Activated CD8-positive, alpha-beta T cell treated with anti-CD3 and anti-CD28 coated beads for 36 hours (primary cell): ENCODE results near the gene PWWP2B. TPM values are rescaled to one million over a fixed set of nuclear protein-coding genes. Genes with fewer than 3 reads are reported as not detected.
A peak's percentile ranks its signal among the peaks of the same experiment; 100 is the strongest.

Source experiments
- ATAC-seq: fragments of 200-7000 bp; cut with Tn5 transposase; one replicate; pipeline ENCODE4 v1.10.0; 2021; ENCODE audit warnings: mild to moderate bottlenecking, moderate library complexity
- CTCF ChIA-PET: fragments of 350-600 bp; sonication (Branson Sonifier 250); formaldehyde crosslinking; loops from one replicate; lab custom pipeline; 2021; ENCODE audit warnings: antibody characterized with exemption; lab: Charles Lee
- POLR2A ChIA-PET: fragments of 350-600 bp; sonication (Branson Sonifier 250); formaldehyde crosslinking; loops from one replicate; lab custom pipeline; 2021; ENCODE audit warnings: antibody characterized with exemption; lab: Charles Lee
- DNase-seq: peaks from one replicate; pipeline ENCODE4 v3.0.0-alpha.2; 2020
- H3K27ac Mint-ChIP-seq: one replicate; pipeline ENCODE4 v1.8.0; 2021; ENCODE audit warnings: mild to moderate bottlenecking, mixed read lengths
- H3K27me3 Mint-ChIP-seq: one replicate; pipeline ENCODE4 v1.8.0; 2021; ENCODE audit warnings: mixed read lengths
- H3K36me3 Mint-ChIP-seq: one replicate; pipeline ENCODE4 v1.8.0; 2021; ENCODE audit warnings: low read depth, mixed read lengths
- H3K4me1 Mint-ChIP-seq: one replicate; pipeline ENCODE4 v1.8.0; 2021; ENCODE audit warnings: low read depth, mixed read lengths
- H3K4me3 Mint-ChIP-seq: one replicate; pipeline ENCODE4 v1.8.0; 2021; ENCODE audit warnings: mild to moderate bottlenecking, moderate library complexity, mixed read lengths
- H3K9me3 Mint-ChIP-seq: one replicate; pipeline ENCODE4 v1.8.0; 2021; ENCODE audit warnings: mixed read lengths
- intact Hi-C: fragments of 100-400 bp; cut with micrococcal nuclease; formaldehyde crosslinking; loops from one replicate; pipeline ENCODE4 v1.10.0; 2022
- total RNA-seq, 2 experiments: library from RNA; stranded (reverse); gene quantifications; one replicate each; pipeline ENCODE4 v1.2.3, GENCODE V29; 2021
- TF ChIP-seq, protein P1 (sequence below): fragments of 200-600 bp; IDR thresholded peaks from one replicate; pipeline ENCODE4 v1.8.0; 2022; ENCODE audit warnings: antibody characterized with exemption, mild to moderate bottlenecking

Gene PWWP2B
- total RNA-seq, 2 experiments from 2014 or later = 6.0 to 6.6 TPM

DNA sequence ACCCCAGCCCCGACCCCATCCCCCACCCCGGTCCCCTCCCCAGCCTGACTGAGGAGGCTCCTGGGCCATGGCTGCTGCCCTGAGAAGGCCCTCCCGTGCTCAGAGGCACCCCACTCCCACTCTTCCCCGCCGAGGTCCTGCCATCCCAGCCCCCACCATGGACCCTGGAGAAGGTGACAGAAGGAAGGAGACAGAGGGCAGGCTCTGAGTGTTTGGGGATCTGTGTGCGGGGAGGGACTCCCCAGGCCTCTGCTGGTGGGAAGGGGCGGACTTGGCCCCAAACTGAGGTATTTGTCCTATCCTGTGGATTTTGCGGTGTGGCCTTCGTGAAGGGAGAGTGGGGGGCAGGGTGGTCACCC is 53.4 kb downstream of the PWWP2B start:
- Mint-ChIP-seq H3K9me3 (no peaks in the 10 kb centered on the region), H3K4me3 (no peak overlapping the region), H3K27me3 (no peaks in the 10 kb centered on the region), H3K36me3 (no peaks in the 10 kb centered on the region), H3K27ac (no peak overlapping the region), H3K4me1 (peaks cover 30% of the 10 kb centered on the region)
- no peak for ATAC-seq
- ChIA-PET CTCF (no interaction called here), POLR2A (no interaction called here)
- TF ChIP-seq, protein P1, sequence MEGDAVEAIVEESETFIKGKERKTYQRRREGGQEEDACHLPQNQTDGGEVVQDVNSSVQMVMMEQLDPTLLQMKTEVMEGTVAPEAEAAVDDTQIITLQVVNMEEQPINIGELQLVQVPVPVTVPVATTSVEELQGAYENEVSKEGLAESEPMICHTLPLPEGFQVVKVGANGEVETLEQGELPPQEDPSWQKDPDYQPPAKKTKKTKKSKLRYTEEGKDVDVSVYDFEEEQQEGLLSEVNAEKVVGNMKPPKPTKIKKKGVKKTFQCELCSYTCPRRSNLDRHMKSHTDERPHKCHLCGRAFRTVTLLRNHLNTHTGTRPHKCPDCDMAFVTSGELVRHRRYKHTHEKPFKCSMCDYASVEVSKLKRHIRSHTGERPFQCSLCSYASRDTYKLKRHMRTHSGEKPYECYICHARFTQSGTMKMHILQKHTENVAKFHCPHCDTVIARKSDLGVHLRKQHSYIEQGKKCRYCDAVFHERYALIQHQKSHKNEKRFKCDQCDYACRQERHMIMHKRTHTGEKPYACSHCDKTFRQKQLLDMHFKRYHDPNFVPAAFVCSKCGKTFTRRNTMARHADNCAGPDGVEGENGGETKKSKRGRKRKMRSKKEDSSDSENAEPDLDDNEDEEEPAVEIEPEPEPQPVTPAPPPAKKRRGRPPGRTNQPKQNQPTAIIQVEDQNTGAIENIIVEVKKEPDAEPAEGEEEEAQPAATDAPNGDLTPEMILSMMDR = no peak
- peak; percentile 27 for DNase-seq
- intact Hi-C loops = loop anchor here (5.0 to 10.0 kb wide), 2 partner anchors 63 to 236 kb away; no protein-coding TSS in a partner anchor

DNA sequence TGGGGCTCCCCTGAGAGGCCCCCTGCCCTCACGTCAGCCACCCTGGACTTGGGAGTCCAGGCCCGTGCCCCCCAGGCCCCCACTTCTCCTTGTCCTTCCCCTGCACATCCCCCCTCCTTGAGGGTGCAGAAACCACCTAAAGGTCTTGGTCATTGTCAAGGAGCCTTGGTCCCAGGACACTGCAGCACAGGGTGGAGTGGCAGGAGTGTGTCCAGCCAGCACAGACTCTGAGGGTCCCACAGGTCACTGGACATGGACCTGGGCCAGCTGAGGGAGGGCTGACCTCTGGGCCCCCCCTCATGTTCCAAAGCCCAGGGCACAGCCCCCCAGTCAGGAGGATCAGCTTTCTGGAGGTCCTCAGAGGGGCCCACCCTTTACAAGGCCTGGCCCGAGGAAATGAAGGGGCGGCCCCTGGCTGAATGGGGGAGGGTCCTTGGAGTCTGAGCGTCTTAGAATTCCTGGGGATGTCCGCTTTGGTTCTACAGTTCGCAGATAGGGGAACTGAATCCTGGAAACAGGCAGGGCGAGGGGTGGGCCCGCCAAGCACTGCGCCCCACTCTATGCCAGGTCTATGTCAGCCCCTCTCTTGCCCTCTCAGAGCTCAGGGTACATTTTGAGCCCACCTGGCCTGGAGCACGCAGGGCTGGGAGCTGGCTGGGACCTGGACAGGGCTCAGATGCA is 54.0 kb downstream of the PWWP2B start:
- H3K27ac Mint-ChIP-seq = peak overlapping the region; percentile 57
- no peak overlapping the region for H3K4me3 Mint-ChIP-seq
- ChIA-PET POLR2A (no interaction called here), CTCF (no interaction called here)
- H3K9me3 Mint-ChIP-seq = no peaks in the 10 kb centered on the region
- TF ChIP-seq, protein P1 = no peak
- intact Hi-C loops = loop anchor here (5.0 to 10.0 kb wide), 2 partner anchors 64 to 236 kb away; no protein-coding TSS in a partner anchor
- DNase-seq (no peak), ATAC-seq (no peak)
- H3K4me1 Mint-ChIP-seq = peaks cover 30% of the 10 kb centered on the region
- no peaks in the 10 kb centered on the region for H3K36me3 Mint-ChIP-seq
- no peaks in the 10 kb centered on the region for H3K27me3 Mint-ChIP-seq

DNA sequence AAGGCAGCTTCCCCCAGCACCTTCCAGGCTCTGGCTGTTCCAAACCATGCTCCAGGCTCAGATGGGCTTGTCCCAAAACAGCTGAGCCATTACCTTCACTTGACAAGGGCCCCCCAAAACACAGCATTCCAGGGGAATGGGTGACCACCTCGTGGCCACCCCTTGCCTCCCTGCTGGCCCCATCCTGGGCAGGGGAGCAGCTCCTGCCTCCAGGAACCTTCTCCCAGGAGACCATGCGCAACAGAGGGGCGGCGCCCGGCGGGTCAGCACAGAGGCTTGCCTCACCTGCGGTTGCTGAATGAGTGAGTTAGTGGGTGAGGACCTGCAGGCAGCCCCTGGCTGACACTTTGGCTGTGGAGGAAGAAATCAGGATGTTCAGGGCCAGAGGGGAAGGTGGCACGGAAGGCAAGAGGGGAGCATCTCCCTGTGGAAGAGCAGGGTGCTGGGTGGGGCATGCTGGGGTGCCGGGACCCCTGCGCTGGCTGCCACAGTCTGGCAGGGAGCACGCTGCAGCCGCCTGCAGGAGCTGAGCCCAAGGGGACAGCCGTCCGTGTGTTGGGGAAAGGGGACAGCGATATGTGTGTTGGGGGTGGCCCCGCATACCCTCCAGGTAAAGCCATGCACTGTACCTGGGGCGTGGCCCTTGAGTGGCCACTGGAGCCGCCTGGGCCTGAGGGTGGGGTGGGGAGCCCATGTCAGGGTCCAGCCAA is 54.7 kb downstream of the PWWP2B start:
- H3K9me3 Mint-ChIP-seq = no peaks in the 10 kb centered on the region
- ATAC-seq = no peak
- intact Hi-C loops = loop anchor here (5.0 to 10.0 kb wide), 2 partner anchors 64 to 237 kb away; no protein-coding TSS in a partner anchor
- H3K27me3 Mint-ChIP-seq = no peaks in the 10 kb centered on the region
- no peak for DNase-seq
- H3K4me1 Mint-ChIP-seq = peaks cover 26% of the 10 kb centered on the region
- H3K4me3 Mint-ChIP-seq = no peak overlapping the region
- POLR2A ChIA-PET = no interaction called here
- TF ChIP-seq, protein P1 = no peak
- CTCF ChIA-PET = interaction anchor here (1.0 kb wide), 1 partner anchor 141 kb away, joined by 3 read pairs; no protein-coding TSS in a partner anchor
- H3K36me3 Mint-ChIP-seq = no peaks in the 10 kb centered on the region
- H3K27ac Mint-ChIP-seq = peak overlapping the region; percentile 57

DNA sequence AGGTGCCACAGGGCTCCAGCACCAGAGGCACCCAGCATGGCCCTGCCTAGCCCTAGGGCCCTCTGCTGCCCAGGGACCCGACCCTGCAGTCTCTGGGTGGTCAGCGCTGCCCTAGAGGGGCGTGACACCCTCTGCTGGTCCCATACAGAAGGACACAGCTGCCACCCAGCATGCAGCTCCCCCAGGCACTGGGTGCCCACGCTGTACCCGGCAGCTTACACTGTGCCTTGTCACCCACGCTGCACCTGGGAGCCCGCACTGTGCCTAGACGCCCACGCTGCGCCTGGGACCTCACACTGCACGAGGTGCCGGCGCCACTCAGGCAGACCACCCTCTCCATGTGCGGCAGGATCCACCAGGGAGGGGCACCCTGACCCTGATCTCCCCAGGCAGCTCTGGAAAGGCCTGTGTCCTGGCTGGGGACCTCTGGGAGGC is 55.2 kb downstream of the PWWP2B start:
- Mint-ChIP-seq H3K4me3 (no peak overlapping the region), H3K36me3 (no peaks in the 10 kb centered on the region), H3K9me3 (no peaks in the 10 kb centered on the region), H3K27ac (peak overlapping the region; percentile 57), H3K4me1 (peaks cover 26% of the 10 kb centered on the region), H3K27me3 (no peaks in the 10 kb centered on the region)
- DNase-seq = peak; percentile 65
- CTCF ChIA-PET = interaction anchor here (1.0 kb wide), 1 partner anchor 141 kb away, joined by 3 read pairs; no protein-coding TSS in a partner anchor
- TF ChIP-seq, protein P1 = no peak
- no peak for ATAC-seq
- POLR2A ChIA-PET = no interaction called here
- intact Hi-C loops = loop anchor here (5.0 to 10.0 kb wide), 2 partner anchors 65 to 237 kb away; no protein-coding TSS in a partner anchor
